IMR-90 (cell line): ENCODE measurements around the gene PDE8B.
A peak's percentile ranks its signal among the peaks of the same experiment; 100 is the strongest.

Experiments
- CEBPB ChIP-seq: IDR thresholded peaks from 2 replicates; pipeline ENCODE4 v1.6.1; 2012; ENCODE audit warnings: low read depth, low read length, improper control_type of control experiment
- CHD1 ChIP-seq: IDR thresholded peaks from 2 replicates; pipeline ENCODE4 v1.6.1; 2012; ENCODE audit warnings: low read depth, low read length, improper control_type of control experiment
- MAFK ChIP-seq: IDR thresholded peaks from 2 replicates; pipeline ENCODE4 v1.6.1; 2012; ENCODE audit warnings: low read depth, low read length, improper control_type of control experiment
- MAZ ChIP-seq: IDR thresholded peaks from 2 replicates; pipeline ENCODE4 v1.6.1; 2012; ENCODE audit warnings: low read depth, mild to moderate bottlenecking, low read length, improper control_type of control experiment, moderate library complexity, borderline replicate concordance
- POLR2A ChIP-seq: IDR thresholded peaks from 2 replicates; pipeline ENCODE4 v1.6.1; 2012; ENCODE audit warnings: mild to moderate bottlenecking, low read depth, low read length
- RAD21 ChIP-seq: IDR thresholded peaks from 2 replicates; pipeline ENCODE4 v1.6.1; 2012; ENCODE audit warnings: low read length, improper control_type of control experiment
- RFX5 ChIP-seq: IDR thresholded peaks from 2 replicates; pipeline ENCODE4 v1.8.0; 2012; ENCODE audit warnings: low read depth, mild to moderate bottlenecking, low read length, moderate library complexity
- SMC3 ChIP-seq: fragments of 150-350 bp; IDR thresholded peaks from 2 replicates; pipeline ENCODE4 v1.6.1; 2016; ENCODE audit warnings: low read depth, mild to moderate bottlenecking, antibody characterized with exemption, low read length, moderate library complexity
- TF ChIP-seq, protein P1 (sequence below): conservative IDR thresholded peaks from 2 replicates; pipeline ENCODE4 v1.5.1; 2012; ENCODE audit warnings: mild to moderate bottlenecking, low read depth, low read length, improper control_type of control experiment

DNA sequence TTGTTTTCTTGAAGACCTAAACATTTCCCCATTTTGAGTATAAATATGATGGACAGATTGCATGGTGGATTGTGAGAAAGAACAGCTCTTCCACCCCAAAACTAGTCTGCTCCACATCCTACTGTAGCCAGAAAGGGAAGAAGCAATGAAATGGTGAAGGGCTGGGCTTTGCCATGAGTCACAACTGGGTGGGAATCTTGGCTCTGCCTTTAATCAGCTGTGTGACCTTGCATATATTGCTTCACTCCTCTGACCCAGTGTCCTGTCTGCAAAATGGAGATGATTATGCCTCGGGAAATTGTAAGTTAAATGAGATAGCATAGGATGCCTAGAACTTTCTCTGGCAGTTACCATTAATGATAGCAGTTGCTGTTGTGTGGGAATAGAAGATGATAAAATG lies 101.9 kb downstream of the PDE8B start:
- no peak for TF ChIP-seq SMC3
- TF ChIP-seq, protein P1, sequence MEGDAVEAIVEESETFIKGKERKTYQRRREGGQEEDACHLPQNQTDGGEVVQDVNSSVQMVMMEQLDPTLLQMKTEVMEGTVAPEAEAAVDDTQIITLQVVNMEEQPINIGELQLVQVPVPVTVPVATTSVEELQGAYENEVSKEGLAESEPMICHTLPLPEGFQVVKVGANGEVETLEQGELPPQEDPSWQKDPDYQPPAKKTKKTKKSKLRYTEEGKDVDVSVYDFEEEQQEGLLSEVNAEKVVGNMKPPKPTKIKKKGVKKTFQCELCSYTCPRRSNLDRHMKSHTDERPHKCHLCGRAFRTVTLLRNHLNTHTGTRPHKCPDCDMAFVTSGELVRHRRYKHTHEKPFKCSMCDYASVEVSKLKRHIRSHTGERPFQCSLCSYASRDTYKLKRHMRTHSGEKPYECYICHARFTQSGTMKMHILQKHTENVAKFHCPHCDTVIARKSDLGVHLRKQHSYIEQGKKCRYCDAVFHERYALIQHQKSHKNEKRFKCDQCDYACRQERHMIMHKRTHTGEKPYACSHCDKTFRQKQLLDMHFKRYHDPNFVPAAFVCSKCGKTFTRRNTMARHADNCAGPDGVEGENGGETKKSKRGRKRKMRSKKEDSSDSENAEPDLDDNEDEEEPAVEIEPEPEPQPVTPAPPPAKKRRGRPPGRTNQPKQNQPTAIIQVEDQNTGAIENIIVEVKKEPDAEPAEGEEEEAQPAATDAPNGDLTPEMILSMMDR = no peak
- no peak for TF ChIP-seq POLR2A
- TF ChIP-seq MAFK = no peak
- TF ChIP-seq RAD21 = no peak
- TF ChIP-seq MAZ = no peak
- no peak for TF ChIP-seq RFX5
- peak; percentile 85 for TF ChIP-seq CEBPB
- TF ChIP-seq CHD1 = no peak
